Breast epithelium (tissue), 4 donors: ENCODE measurements around the gene BICD2. TPM values are rescaled to one million over a fixed set of nuclear protein-coding genes. Genes with fewer than 3 reads are reported as not detected.
A peak's percentile ranks its signal among the peaks of the same experiment; 100 is the strongest.
"Not testable (repeated sequence)": the region's sequence is repeated elsewhere in the genome, so short reads cannot be mapped to it uniquely, and the experiment has no call there.

Source experiments
- DNase-seq, 2 donors: peaks; one replicate each; pipeline ENCODE4 v3.0.0-alpha.2; 2019; ENCODE audit warnings: low spot score in 2 of 2
- H3K27ac ChIP-seq, 2 donors: fragments of 200-600 bp; sonication (generic) in 1 of 2; one replicate each; pipeline ENCODE4 v1.5.1; 2016 to 2019; ENCODE audit warnings: mild to moderate bottlenecking in 1 of 2
- H3K27me3 ChIP-seq, 2 donors: fragments of 200-600 bp; sonication (generic) in 1 of 2; one replicate each; pipeline versions ENCODE4 v1.5.1 to v1.6.0; 2017 to 2019; ENCODE audit warnings: control low read depth in 1 of 2, mild to moderate bottlenecking in 1 of 2
- H3K36me3 ChIP-seq: fragments of 200-600 bp; one replicate; pipeline ENCODE4 v1.5.1; 2019
- H3K4me1 ChIP-seq, 2 donors: fragments of 200-600 bp; sonication (generic); one replicate each; pipeline ENCODE4 v1.5.1; 2016 to 2019; ENCODE audit warnings: control low read depth in 1 of 2
- H3K4me3 ChIP-seq, 3 donors: fragments of 200-600 bp; sonication (generic); 1 replicate in 2 of 3; 2 replicates in 1 of 3; pipeline ENCODE4 v1.5.1; 2016 to 2019; ENCODE audit warnings: mild to moderate bottlenecking in 3 of 3, moderate library complexity in 2 of 3
- H3K9me3 ChIP-seq, 2 donors: fragments of 200-600 bp; sonication (generic) in 1 of 2; one replicate each; pipeline ENCODE4 v1.5.1; 2016 to 2019; ENCODE audit warnings: control low read depth in 1 of 2
- POLR2A ChIP-seq: fragments of 450-650 bp; IDR thresholded peaks from one replicate; pipeline ENCODE4 v1.6.1; 2016; ENCODE audit warnings: antibody characterized with exemption, mild to moderate bottlenecking, moderate library complexity
- POLR2AphosphoS5 ChIP-seq, 3 donors: sonication (generic); formaldehyde crosslinking; IDR thresholded peaks; one replicate each; pipeline ENCODE4 v1.6.1; 2017; ENCODE audit warnings: antibody characterized with exemption in 3 of 3
- intact Hi-C: fragments of 100-400 bp; cut with DNase I; formaldehyde crosslinking; loops from one replicate; pipeline ENCODE4 v1.15.1; 2023; ENCODE audit warnings: low total_unique reads
- total RNA-seq, 3 donors: library from RNA; depleted of rRNA; stranded (reverse); fragments of >200 nt; gene quantifications; one replicate each; pipeline ENCODE4 v1.1.0, GENCODE V29; 2016
- TF ChIP-seq, protein P1 (sequence below), 3 donors: fragments of 450-650 bp; IDR thresholded peaks; one replicate each; pipeline ENCODE4 v1.5.1; 2016 to 2017; ENCODE audit warnings: antibody characterized with exemption in 3 of 3, mild to moderate bottlenecking in 3 of 3, moderate library complexity in 3 of 3

The BICD2 gene
- total RNA-seq, 3 donors from 2014 or later, result 22.8 to 56.0 (median 26.5) TPM

DNA sequence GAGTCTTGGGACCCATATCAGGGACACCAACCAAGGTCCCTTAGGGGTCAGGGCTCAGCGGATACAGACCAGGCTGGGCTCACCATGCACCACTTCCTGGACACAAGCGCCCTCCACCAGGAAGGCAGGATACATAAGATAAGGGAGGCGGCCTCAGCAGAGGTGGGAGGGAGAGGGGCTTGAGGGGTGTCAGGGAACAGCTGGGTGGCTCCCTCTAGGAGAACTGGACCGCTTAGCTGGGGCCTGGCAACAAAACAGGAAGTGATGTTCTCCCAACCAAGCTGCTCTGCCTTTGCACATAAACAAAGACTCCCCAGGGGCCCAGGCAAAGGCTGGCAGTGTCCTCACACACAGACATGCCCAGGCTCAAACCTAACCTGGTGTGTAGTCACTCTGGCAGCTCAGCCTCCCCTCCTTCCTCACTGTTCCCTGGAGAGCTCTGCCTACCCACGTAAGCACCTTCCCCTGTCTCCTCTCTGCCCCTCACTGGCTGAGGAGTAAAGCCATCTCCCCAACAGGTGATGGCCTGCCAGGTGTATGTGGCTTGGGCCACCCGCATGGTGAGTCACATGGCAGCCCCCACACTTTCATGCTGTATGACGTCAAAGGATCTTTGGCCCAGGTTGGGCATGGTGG is 5.8 kb upstream of the BICD2 start:
- Histone ChIP-seq H3K36me3 (no peaks in the 10 kb centered on the region), H3K4me1 (peaks cover 0 to 6% of the 10 kb centered on the region in 2 donors), H3K27ac (peak overlapping the region in 1 of 2 donors; percentile 43), H3K27me3 (no peaks in the 10 kb centered on the region), H3K4me3 (no peak overlapping the region), H3K9me3 (no peaks in the 10 kb centered on the region)
- DNase-seq, result no peak
- intact Hi-C loops, result no loop called here
- TF ChIP-seq POLR2AphosphoS5 (IDR thresholded peaks at IDR 0.05), result no peak
- no peak for TF ChIP-seq POLR2A
- TF ChIP-seq, protein P1, sequence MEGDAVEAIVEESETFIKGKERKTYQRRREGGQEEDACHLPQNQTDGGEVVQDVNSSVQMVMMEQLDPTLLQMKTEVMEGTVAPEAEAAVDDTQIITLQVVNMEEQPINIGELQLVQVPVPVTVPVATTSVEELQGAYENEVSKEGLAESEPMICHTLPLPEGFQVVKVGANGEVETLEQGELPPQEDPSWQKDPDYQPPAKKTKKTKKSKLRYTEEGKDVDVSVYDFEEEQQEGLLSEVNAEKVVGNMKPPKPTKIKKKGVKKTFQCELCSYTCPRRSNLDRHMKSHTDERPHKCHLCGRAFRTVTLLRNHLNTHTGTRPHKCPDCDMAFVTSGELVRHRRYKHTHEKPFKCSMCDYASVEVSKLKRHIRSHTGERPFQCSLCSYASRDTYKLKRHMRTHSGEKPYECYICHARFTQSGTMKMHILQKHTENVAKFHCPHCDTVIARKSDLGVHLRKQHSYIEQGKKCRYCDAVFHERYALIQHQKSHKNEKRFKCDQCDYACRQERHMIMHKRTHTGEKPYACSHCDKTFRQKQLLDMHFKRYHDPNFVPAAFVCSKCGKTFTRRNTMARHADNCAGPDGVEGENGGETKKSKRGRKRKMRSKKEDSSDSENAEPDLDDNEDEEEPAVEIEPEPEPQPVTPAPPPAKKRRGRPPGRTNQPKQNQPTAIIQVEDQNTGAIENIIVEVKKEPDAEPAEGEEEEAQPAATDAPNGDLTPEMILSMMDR (IDR thresholded peaks at IDR 0.05), result no peak

DNA sequence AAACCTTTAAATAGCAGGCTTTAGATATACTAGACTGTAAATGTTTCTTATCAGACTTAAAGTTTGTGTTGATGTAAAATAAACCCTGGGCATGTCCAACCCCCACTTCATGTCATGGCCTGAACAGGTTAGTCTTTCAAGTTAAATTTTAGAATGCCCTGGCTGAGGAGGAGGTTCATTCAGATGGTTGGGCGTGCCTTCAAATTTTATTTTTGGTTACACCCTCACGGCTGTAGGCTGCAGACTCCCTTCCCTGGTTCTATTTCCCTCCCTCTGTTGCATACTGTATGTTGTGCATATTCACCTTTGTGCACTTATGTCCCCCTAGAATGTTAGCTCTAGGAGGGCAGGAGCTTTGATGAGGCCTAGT is 5.3 kb upstream of the BICD2 start:
- no peak overlapping the region for H3K4me3 ChIP-seq
- intact Hi-C loops, result no loop called here
- H3K27me3 ChIP-seq, result no peaks in the 10 kb centered on the region
- peaks cover 0 to 6% of the 10 kb centered on the region in 2 donors for H3K4me1 ChIP-seq
- no peak for TF ChIP-seq POLR2A
- no peak for TF ChIP-seq POLR2AphosphoS5 (IDR thresholded peaks at IDR 0.05)
- TF ChIP-seq, protein P1 (IDR thresholded peaks at IDR 0.05), result no peak
- DNase-seq, result no peak
- no peak overlapping the region for H3K27ac ChIP-seq
- no peaks in the 10 kb centered on the region for H3K36me3 ChIP-seq
- no peaks in the 10 kb centered on the region for H3K9me3 ChIP-seq

DNA sequence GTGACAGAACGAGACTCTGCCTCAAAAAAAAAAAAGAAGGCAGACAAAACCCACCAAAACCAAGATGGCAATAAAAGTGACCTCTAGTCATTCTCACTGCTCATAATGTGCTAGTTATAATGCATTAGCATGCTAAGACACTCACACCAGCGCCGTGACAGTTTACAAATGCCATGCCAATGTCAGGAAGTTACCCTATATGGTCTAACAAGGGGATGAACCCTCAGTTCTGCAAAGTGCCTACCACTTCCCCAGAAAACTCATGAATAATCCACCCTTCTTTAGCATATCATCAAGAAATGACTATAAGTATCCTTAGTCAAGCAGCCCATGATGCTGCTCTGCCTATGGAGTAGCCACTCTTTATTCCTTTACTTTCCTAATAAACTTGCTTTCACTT is 4.7 kb upstream of the BICD2 start:
- DNase-seq, result no peak
- Histone ChIP-seq H3K4me3 (no peak overlapping the region), H3K4me1 (peaks cover 0 to 6% of the 10 kb centered on the region in 2 donors), H3K27ac (no peak overlapping the region), H3K27me3 (no peaks in the 10 kb centered on the region), H3K36me3 (no peaks in the 10 kb centered on the region), H3K9me3 (no peaks in the 10 kb centered on the region)
- TF ChIP-seq POLR2A, result no peak
- TF ChIP-seq, protein P1 (IDR thresholded peaks at IDR 0.05), result no peak
- TF ChIP-seq POLR2AphosphoS5 (IDR thresholded peaks at IDR 0.05), result no peak
- intact Hi-C loops, result no loop called here

DNA sequence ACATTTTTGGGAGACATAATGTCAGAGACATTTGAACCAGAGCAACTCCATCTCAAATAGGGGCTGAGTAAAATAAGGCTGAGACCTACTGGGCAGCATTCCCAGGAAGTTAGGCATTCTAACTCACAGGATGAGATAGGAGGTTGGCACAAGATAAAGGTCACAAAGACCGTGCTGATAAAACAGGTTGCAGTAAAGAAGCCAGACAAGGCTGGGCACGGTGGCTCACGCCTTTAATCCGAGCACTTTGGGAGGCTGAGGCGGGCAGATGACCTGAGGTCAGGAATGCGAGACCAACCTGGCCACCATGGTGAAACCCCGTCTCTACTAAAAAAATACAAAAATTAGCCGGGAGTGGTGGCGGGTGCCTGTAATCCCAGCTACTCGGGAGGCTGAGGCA is 4.2 kb upstream of the BICD2 start:
- H3K4me3 ChIP-seq, H3K27ac ChIP-seq, H3K9me3 ChIP-seq, intact Hi-C loops, DNase-seq, H3K27me3 ChIP-seq, H3K36me3 ChIP-seq, H3K4me1 ChIP-seq: not testable (repeated sequence)

DNA sequence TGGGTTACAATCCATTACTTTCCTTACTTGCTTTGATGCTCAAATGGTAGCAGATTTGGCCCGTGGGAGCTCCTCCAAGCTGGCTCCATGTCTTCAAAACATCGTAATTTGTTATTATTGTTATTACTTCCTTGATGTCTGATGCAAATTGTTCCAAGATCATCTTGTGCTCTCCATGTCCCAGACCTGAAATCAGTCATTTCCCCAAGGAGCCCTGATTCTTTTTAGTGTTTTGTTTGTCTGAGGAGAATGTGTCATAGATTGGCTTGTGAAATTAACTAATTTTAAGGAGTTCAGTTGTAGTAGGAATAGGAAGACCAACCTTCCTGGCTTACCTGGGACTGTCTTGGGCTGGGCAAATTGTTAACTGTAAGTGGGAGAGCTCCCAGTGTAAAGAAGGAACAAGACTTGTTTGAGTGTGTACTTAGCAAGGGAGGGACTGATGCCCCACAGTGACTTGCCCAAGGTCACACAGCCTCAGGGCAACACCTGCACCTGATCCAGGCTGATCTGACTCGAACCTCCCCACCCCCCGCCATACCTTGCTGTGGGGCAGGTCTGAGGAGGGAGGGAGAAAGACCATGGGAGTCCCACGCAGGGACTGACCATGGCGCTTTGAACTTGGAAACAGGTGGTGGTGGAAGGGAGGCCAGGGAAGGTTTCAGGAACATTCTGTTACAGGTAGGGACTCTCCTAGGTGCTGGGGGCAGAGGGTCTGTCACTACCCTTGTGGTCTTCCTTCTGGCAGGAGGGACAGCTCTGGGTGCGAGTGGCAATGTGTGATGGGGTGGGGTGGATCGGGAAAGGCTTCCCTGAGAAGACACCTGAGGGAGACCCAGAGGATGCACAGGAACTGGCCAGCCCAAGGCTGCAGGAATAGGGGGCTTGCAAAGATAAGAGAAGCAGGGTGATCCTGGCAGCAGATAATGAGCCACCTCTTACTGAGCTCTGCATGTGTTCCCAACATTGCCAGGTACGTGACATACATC is 2.7 kb upstream of the BICD2 start:
- Histone ChIP-seq H3K36me3 (no peaks in the 10 kb centered on the region), H3K27ac (no peak overlapping the region), H3K27me3 (no peaks in the 10 kb centered on the region), H3K4me3 (no peak overlapping the region), H3K9me3 (no peaks in the 10 kb centered on the region), H3K4me1 (peaks cover 8 to 16% of the 10 kb centered on the region in 2 donors)
- DNase-seq, result no peak
- intact Hi-C loops, result no loop called here
- TF ChIP-seq POLR2A (no peak), POLR2AphosphoS5 (IDR thresholded peaks at IDR 0.05) (no peak)
- TF ChIP-seq, protein P1 (IDR thresholded peaks at IDR 0.05), result no peak
